ENCODE data around the gene TNNC1. TPM values are rescaled to one million over a fixed set of nuclear protein-coding genes. Genes with fewer than 3 reads are reported as not detected.
A peak's percentile ranks its signal among the peaks of the same experiment; 100 is the strongest.

Gene TNNC1
- total RNA-seq, 1 experiment from 2014 or later: 5.6 TPM

DNA sequence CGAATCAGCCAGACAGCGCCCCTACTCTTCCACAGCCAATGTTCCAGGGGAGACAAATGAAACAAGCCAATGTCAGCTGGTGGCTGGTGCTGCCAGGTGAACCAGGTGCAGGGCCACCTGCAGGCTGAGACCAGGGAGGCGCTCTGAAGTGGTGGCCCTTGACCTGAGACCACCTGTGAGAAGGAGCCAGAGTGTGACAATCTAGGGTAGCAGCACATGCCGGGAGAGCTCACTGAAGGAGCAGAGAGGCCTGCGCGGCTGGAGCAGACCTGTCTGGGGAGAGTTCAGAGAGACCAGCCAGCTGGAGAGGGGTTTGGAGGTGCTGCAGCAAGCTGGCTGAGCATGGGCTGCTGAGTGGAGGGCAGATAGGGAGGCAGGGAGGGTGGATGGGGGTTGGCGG is 40.6 kb upstream of the TNNC1 start:
- Histone ChIP-seq H3K9me3 (ENCODE audit: control insufficient read depth, low read depth, low read length) (no peaks in the 10 kb centered on the region), H3K56ac (ENCODE audit: insufficient read length, low read depth, low read length) (no peak overlapping the region), H4K5ac (ENCODE audit: insufficient read length, low read depth, low read length) (no peak overlapping the region), H4K8ac (replicated peaks; ENCODE audit: insufficient read length, low read depth, low read length) (no peak overlapping the region), H2BK5ac (ENCODE audit: insufficient read length, low read length) (no peak overlapping the region), H3T11ph (ENCODE audit: low read length) (no peak overlapping the region), H3K14ac (ENCODE audit: insufficient read depth, low read length) (no peak overlapping the region), H2BK12ac (ENCODE audit: insufficient read length, low read depth, low read length) (no peak overlapping the region), H3K23me2 (ENCODE audit: insufficient read length, low read depth, low read length, poor library complexity, severe bottlenecking) (no peaks in the 10 kb centered on the region), H3K18ac (ENCODE audit: insufficient read length, low read depth, low read length) (no peak overlapping the region), H3K79me1 (ENCODE audit: insufficient read depth, low read depth, low read length, poor library complexity, severe bottlenecking) (no peaks in the 10 kb centered on the region), H4K91ac (ENCODE audit: insufficient read length, low read depth, low read length) (no peak overlapping the region), H3K4me1 (ENCODE audit: insufficient read depth, low read length) (no peaks in the 10 kb centered on the region), H3K79me2 (ENCODE audit: insufficient read depth, low read length) (no peaks in the 10 kb centered on the region), H2BK15ac (ENCODE audit: low read depth, low read length) (no peak overlapping the region), H2BK120ac (ENCODE audit: low read depth, low read length, poor library complexity, severe bottlenecking) (no peak overlapping the region), H3K23ac (ENCODE audit: insufficient read length, low read depth, low read length) (no peak overlapping the region), H2AK5ac (ENCODE audit: insufficient read length, low read length) (no peak overlapping the region), H3K27ac (ENCODE audit: insufficient read length, low read depth, low read length) (no peak overlapping the region), H3K9ac (ENCODE audit: extremely low read depth, insufficient read length, low read length) (no peak overlapping the region), H2AFZ (ENCODE audit: low read length) (no peak overlapping the region), H3K4me2 (ENCODE audit: insufficient read depth, insufficient read length, low read length) (no peak overlapping the region), H3K4ac (ENCODE audit: low read depth, low read length) (no peak overlapping the region), H3K27me3 (ENCODE audit: insufficient read depth, low read length) (no peaks in the 10 kb centered on the region), H4K20me1 (ENCODE audit: control insufficient read depth, insufficient read depth, insufficient read length) (no peaks in the 10 kb centered on the region), H2BK20ac (ENCODE audit: low read depth, low read length, poor library complexity, severe bottlenecking) (no peak overlapping the region)
- Mint-ChIP-seq H3K27me3 (ENCODE audit: low read depth) (no peaks in the 10 kb centered on the region), H3K27ac (peak overlapping the region; percentile 19 to 95 (median 49); a peak in 2 of 7 replicates), H3K4me3 (no peak overlapping the region; a peak in 1 of 5 replicates), H3K9me3 (no peaks in the 10 kb centered on the region), H3K36me3 (ENCODE audit: insufficient read depth in 1 of 3, low read depth in 3 of 3) (peaks cover 11 to 35% (median 35%) of the 10 kb centered on the region in 3 experiments), H3K4me1 (peaks cover 8 to 16% of the 10 kb centered on the region in 2 experiments)
- no CpG with 5 or more reads among the region's 7 CpGs for WGBS (ENCODE audit: extremely low coverage, insufficient read length, low lambda C conversion rate)
- DNase-seq: no peak
- TF ChIP-seq, protein P1, sequence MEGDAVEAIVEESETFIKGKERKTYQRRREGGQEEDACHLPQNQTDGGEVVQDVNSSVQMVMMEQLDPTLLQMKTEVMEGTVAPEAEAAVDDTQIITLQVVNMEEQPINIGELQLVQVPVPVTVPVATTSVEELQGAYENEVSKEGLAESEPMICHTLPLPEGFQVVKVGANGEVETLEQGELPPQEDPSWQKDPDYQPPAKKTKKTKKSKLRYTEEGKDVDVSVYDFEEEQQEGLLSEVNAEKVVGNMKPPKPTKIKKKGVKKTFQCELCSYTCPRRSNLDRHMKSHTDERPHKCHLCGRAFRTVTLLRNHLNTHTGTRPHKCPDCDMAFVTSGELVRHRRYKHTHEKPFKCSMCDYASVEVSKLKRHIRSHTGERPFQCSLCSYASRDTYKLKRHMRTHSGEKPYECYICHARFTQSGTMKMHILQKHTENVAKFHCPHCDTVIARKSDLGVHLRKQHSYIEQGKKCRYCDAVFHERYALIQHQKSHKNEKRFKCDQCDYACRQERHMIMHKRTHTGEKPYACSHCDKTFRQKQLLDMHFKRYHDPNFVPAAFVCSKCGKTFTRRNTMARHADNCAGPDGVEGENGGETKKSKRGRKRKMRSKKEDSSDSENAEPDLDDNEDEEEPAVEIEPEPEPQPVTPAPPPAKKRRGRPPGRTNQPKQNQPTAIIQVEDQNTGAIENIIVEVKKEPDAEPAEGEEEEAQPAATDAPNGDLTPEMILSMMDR (conservative IDR thresholded peaks at IDR 0.05): 0 out of 3 replicates have a peak, but pooled peaks have one; percentile 22
